Activated CD8-positive, alpha-beta T cell treated with anti-CD3 and anti-CD28 coated beads, Interleukin-2, amount 10 ng/mL, durations not matched to agents 7 days and 5 days (primary cell): ENCODE measurements around the gene XYLB. TPM values are rescaled to one million over a fixed set of nuclear protein-coding genes. Genes with fewer than 3 reads are reported as not detected.
"Not testable (repeated sequence)": the region's sequence is repeated elsewhere in the genome, so short reads cannot be mapped to it uniquely, and the experiment has no call there.

Experiments used
- ATAC-seq: fragments of 150-1000 bp; cut with Tn5 transposase; one replicate; pipeline ENCODE4 v1.10.0; 2021; ENCODE audit warnings: moderate library complexity
- CTCF ChIA-PET: fragments of 350-600 bp; sonication (Branson Sonifier 250); formaldehyde crosslinking; loops from one replicate; lab custom pipeline; 2021; ENCODE audit warnings: antibody characterized with exemption; lab: Charles Lee
- POLR2A ChIA-PET: fragments of 350-600 bp; sonication (Branson Sonifier 250); formaldehyde crosslinking; loops from one replicate; lab custom pipeline; 2021; ENCODE audit warnings: antibody characterized with exemption; lab: Charles Lee
- DNase-seq: peaks from one replicate; pipeline ENCODE4 v3.0.0-alpha.2; 2020
- H3K27ac Mint-ChIP-seq: one replicate; pipeline ENCODE4 v1.8.0; 2021; ENCODE audit warnings: mild to moderate bottlenecking, mixed read lengths
- H3K27me3 Mint-ChIP-seq: one replicate; pipeline ENCODE4 v1.8.0; 2021; ENCODE audit warnings: low read depth, mixed read lengths
- H3K36me3 Mint-ChIP-seq: one replicate; pipeline ENCODE4 v1.8.0; 2021; ENCODE audit warnings: low read depth, mixed read lengths
- H3K4me1 Mint-ChIP-seq: one replicate; pipeline ENCODE4 v1.8.0; 2021; ENCODE audit warnings: low read depth, mixed read lengths
- H3K4me3 Mint-ChIP-seq: one replicate; pipeline ENCODE4 v1.8.0; 2021; ENCODE audit warnings: mild to moderate bottlenecking, mixed read lengths
- H3K9me3 Mint-ChIP-seq: one replicate; pipeline ENCODE4 v1.8.0; 2022; ENCODE audit warnings: mixed read lengths; ENCODE audit not compliant: insufficient read depth
- total RNA-seq, 2 experiments: library from RNA; stranded (reverse); gene quantifications; one replicate each; pipeline ENCODE4 v1.2.3, GENCODE V29; 2021

The XYLB gene
- total RNA-seq, 2 experiments from 2014 or later, result 5.3 to 6.1 TPM

DNA sequence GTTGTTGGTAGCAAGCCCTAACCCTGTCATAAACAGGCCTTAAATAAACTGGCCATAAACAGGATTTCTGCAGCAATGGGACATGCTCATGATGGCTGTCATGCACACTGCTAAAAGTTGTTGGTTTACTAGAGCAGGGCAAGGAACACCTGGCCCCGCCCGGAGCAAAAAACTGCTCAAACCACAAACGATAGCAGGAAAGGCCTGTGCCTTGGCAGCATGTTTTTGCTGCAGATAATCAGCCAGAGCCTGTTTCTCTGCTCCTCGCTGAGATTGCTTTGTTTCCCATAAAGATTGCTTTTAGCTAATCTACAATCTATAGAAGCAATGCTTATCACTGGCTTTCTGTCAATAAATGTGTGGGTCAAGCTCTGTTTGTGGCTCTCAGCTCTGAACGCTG, 74.2 kb downstream of the XYLB start:
- POLR2A ChIA-PET, result interaction anchor here (0.6 kb wide), 1 partner anchor 76 kb away, joined by 4 read pairs; the partner anchor contains the start of gene EXOG
- H3K9me3 Mint-ChIP-seq, ATAC-seq, CTCF ChIA-PET, H3K36me3 Mint-ChIP-seq, H3K27ac Mint-ChIP-seq, H3K27me3 Mint-ChIP-seq, DNase-seq, H3K4me3 Mint-ChIP-seq: not testable (repeated sequence)
- peaks cover 22% of the 10 kb centered on the region for H3K4me1 Mint-ChIP-seq

GRCh38 chr3:38421679-38422336, 75.2 kb downstream of the XYLB start:
- ATAC-seq, result no peak
- ChIA-PET POLR2A (no interaction called here), CTCF (no interaction called here)
- H3K4me1 Mint-ChIP-seq, result peaks cover 32% of the 10 kb centered on the region
- no peaks in the 10 kb centered on the region for H3K27me3 Mint-ChIP-seq
- H3K9me3 Mint-ChIP-seq, result no peaks in the 10 kb centered on the region
- H3K36me3 Mint-ChIP-seq, result no peaks in the 10 kb centered on the region
- no peak overlapping the region for H3K4me3 Mint-ChIP-seq
- no peak for DNase-seq
- no peak overlapping the region for H3K27ac Mint-ChIP-seq

GRCh38 chr3:38426798-38427426, 80.3 kb downstream of the XYLB start:
- Mint-ChIP-seq H3K36me3 (peaks cover 25% of the 10 kb centered on the region), H3K27ac (peak overlapping the region; percentile 66), H3K4me1 (peaks cover 30% of the 10 kb centered on the region), H3K9me3 (peaks cover 13% of the 10 kb centered on the region), H3K4me3 (peak overlapping the region; percentile 44)
- peak; percentile 68 for DNase-seq
- POLR2A ChIA-PET, H3K27me3 Mint-ChIP-seq: not testable (repeated sequence)
- peak; percentile 89 for ATAC-seq
- CTCF ChIA-PET, result interaction anchor here (0.9 to 1.6 kb wide), 5 partner anchors 14 to 95 kb away, joined by 3 to 6 read pairs (median 3); partner anchors contain the start of gene XYLB

DNA sequence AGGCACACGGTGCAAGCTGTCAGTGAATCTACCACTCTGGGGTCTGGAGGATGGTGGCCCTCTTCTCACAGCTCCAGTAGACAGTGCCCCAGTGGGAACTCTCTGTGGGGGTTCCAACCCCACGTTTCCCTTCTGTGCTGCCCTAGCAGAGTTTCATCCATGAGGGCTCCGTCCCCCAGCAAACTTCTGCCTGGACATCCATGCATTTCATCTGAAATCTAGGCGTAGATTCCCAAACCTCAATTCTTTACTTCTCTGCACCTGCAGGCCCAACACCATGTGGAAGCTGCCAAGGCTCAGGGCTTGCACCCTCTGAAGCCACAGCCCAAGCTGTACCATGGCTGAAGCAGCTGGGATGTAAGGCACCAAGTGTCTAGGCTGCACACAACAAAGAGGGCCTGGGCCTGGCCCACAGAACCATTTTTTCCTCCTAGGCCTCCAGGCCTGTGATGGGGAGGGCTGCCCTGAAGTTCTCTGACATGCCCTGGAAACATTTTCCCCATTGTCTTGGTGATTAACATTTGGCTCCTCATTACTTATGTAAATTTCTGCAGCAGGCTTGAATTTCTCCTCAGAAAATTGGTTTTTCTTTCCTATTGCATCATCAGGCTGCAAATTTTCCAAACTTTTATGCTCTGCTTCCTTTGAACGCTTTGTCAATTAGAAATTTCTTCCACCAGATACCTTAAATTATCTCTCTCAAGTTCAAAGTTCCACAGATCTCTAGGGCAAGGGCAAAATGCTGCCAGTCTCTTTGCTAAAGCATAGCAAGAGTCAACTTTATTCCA, 86.5 kb downstream of the XYLB start:
- CTCF ChIA-PET, POLR2A ChIA-PET, H3K27me3 Mint-ChIP-seq, H3K4me1 Mint-ChIP-seq, ATAC-seq, DNase-seq, H3K4me3 Mint-ChIP-seq, H3K27ac Mint-ChIP-seq: not testable (repeated sequence)
- Mint-ChIP-seq H3K9me3 (peaks cover 47% of the 10 kb centered on the region), H3K36me3 (peaks cover 58% of the 10 kb centered on the region)

- H3K4me3 Mint-ChIP-seq, ATAC-seq, POLR2A ChIA-PET, DNase-seq, CTCF ChIA-PET, H3K27ac Mint-ChIP-seq, H3K27me3 Mint-ChIP-seq: not testable (repeated sequence)
- H3K9me3 Mint-ChIP-seq, result peaks cover 43% of the 10 kb centered on the region
- peaks cover 11% of the 10 kb centered on the region for H3K4me1 Mint-ChIP-seq
- peaks cover 54% of the 10 kb centered on the region for H3K36me3 Mint-ChIP-seq
These were observed 87.1 kb downstream of the XYLB start for GRCh38 chr3:38433661-38434060.

DNA sequence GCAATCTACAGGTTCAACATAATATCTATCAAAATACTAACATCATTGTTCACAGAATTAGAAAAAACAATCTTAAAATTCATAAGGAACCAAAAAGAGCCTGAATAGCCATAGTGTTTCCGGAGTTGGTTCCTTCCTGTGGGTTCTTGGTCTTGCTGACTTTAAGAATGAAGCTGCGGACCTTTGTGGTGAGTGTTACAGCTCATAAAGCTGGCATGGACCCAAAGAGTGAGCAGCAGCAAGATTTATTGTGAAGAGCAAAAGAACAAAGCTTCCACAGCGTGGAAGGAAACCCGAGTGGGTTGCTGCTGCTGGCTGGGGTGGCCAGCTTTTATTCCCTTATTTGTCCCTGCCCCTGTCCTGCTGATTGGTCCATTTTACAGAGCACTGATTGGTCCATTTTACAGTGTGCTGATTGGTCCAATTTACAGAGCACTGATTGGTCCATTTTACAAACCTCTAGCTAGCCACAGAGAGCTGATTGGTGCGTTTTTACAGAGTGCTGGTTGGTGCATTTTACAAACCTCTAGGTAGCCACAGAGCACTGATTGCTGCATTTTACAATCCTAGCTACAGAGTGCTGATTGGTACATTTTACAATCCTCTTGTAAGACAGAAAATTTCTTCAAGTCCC, 92.0 kb downstream of the XYLB start:
- H3K4me3 Mint-ChIP-seq, H3K27ac Mint-ChIP-seq, ATAC-seq, POLR2A ChIA-PET, H3K27me3 Mint-ChIP-seq, CTCF ChIA-PET: not testable (repeated sequence)
- H3K36me3 Mint-ChIP-seq, result peaks cover 29% of the 10 kb centered on the region
- H3K9me3 Mint-ChIP-seq, result peaks cover 24% of the 10 kb centered on the region
- DNase-seq, result peak; percentile 54
- peaks cover 14% of the 10 kb centered on the region for H3K4me1 Mint-ChIP-seq

- H3K4me3 Mint-ChIP-seq, H3K4me1 Mint-ChIP-seq, H3K27me3 Mint-ChIP-seq, H3K27ac Mint-ChIP-seq, H3K9me3 Mint-ChIP-seq, POLR2A ChIA-PET, CTCF ChIA-PET, DNase-seq, ATAC-seq: not testable (repeated sequence)
- peaks cover 10% of the 10 kb centered on the region for H3K36me3 Mint-ChIP-seq
These were observed 96.6 kb downstream of the XYLB start for GRCh38 chr3:38443205-38443604.

DNA sequence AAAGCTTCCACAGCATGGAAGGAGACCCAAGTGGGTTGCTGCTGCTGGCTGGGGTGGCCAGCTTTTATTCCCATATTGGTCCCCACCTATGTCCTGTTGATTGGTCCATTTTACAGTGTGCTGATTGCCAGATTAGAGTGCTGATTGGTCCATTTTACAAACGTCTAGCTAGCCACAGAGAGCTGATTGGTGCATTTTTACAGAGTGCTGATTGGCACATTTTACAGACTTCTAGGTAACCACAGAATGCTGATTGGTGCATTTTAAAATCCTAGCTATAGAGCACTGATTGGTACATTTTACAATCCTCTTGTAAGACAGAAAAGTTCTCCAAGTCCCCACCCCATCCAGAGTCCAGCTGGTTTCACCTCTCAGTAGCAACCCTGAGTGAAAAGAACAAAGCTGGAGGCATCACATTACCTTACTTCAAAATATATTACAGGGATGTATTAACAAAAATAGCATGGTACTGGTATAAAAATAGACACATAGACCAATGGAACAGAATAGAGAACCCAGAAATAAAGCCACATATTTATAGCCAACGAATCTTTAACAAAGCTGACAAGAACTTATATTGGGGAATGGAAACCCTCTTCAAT, 99.6 kb downstream of the XYLB start:
- H3K4me3 Mint-ChIP-seq, result no peak overlapping the region
- no peaks in the 10 kb centered on the region for H3K4me1 Mint-ChIP-seq
- H3K27ac Mint-ChIP-seq, result no peak overlapping the region
- POLR2A ChIA-PET, result no interaction called here
- ATAC-seq (no peak), DNase-seq (no peak)
- CTCF ChIA-PET, result no interaction called here
- H3K27me3 Mint-ChIP-seq, result peaks cover 4% of the 10 kb centered on the region
- H3K36me3 Mint-ChIP-seq, result no peaks in the 10 kb centered on the region
- H3K9me3 Mint-ChIP-seq, result no peaks in the 10 kb centered on the region

- POLR2A ChIA-PET, result no interaction called here
- Mint-ChIP-seq H3K27ac (no peak overlapping the region), H3K4me3 (no peak overlapping the region), H3K4me1 (no peaks in the 10 kb centered on the region), H3K36me3 (no peaks in the 10 kb centered on the region), H3K27me3 (peaks cover 4% of the 10 kb centered on the region), H3K9me3 (no peaks in the 10 kb centered on the region)
- no peak for ATAC-seq
- no peak for DNase-seq
- CTCF ChIA-PET, result no interaction called here
These were observed 100.2 kb downstream of the XYLB start for GRCh38 chr3:38446812-38447211.

DNA sequence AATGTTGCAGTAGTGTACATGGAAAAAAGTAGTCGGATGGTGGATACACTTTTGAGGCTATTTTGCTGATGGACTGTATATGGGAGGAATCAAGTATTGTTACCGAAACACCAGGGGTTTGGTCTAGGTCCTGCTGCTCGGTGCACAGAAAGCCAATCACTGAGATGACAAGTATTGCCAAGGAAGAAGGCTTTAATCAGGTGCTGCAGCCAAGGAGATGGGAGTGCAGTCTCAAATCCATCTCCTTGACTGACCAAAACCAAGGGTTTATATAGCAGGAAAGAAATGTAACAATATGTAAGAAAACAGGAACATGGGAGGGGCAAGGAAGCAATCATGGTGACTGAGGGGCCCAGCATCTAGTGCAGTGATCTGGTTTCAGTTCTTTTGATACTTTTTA, 104.3 kb downstream of the XYLB start:
- no peak overlapping the region for H3K4me3 Mint-ChIP-seq
- POLR2A ChIA-PET, result no interaction called here
- no peak overlapping the region for H3K27ac Mint-ChIP-seq
- H3K36me3 Mint-ChIP-seq, result peaks cover 2% of the 10 kb centered on the region
- CTCF ChIA-PET, result interaction anchor here (0.7 kb wide), 1 partner anchor 104 kb away, joined by 5 read pairs; the partner anchor contains the start of gene XYLB
- peaks cover 4% of the 10 kb centered on the region for H3K27me3 Mint-ChIP-seq
- DNase-seq (no peak), ATAC-seq (no peak)
- H3K9me3 Mint-ChIP-seq, result no peaks in the 10 kb centered on the region
- H3K4me1 Mint-ChIP-seq, result peaks cover 13% of the 10 kb centered on the region
